Mesothelial cell of epicardium (in vitro differentiated cells): ENCODE results near the gene MYO5B. TPM values are rescaled to one million over a fixed set of nuclear protein-coding genes. Genes with fewer than 3 reads are reported as not detected.
A peak's percentile ranks its signal among the peaks of the same experiment; 100 is the strongest.

ENCODE experiments used
- DNase-seq, 2 experiments: peaks; one replicate each; pipeline ENCODE4 v3.0.0; 2021; ENCODE audit warnings: low spot score in 2 of 2; ENCODE audit not compliant: unreplicated experiment in 2 of 2
- H3K27ac Mint-ChIP-seq: 2 replicates; pipeline ENCODE4 v1.8.0; 2021; ENCODE audit warnings: mixed read lengths
- H3K27me3 Mint-ChIP-seq: 2 replicates; pipeline ENCODE4 v1.8.0; 2021; ENCODE audit warnings: low read depth, mixed read lengths
- H3K36me3 Mint-ChIP-seq: 2 replicates; pipeline ENCODE4 v1.8.0; 2021; ENCODE audit warnings: mixed read lengths
- H3K4me1 Mint-ChIP-seq: 2 replicates; pipeline ENCODE4 v1.8.0; 2021; ENCODE audit warnings: mixed read lengths
- H3K4me3 Mint-ChIP-seq: 2 replicates; pipeline ENCODE4 v1.8.0; 2021; ENCODE audit warnings: mild to moderate bottlenecking, moderate library complexity, mixed read lengths
- H3K9me3 Mint-ChIP-seq: 2 replicates; pipeline ENCODE4 v1.8.0; 2021; ENCODE audit warnings: mixed read lengths
- total RNA-seq: library from RNA; stranded (reverse); gene quantifications from 3 replicates; pipeline ENCODE4 v1.2.1, GENCODE V29; 2021
- TF ChIP-seq, protein P1 (sequence below): fragments of 200-600 bp; sonication (generic); IDR thresholded peaks from one replicate; pipeline ENCODE4 v1.5.0; 2021; ENCODE audit warnings: antibody characterized with exemption; ENCODE audit not compliant: unreplicated experiment

The MYO5B gene
- total RNA-seq, 1 donor from 2014 or later: 15.1 TPM

- Mint-ChIP-seq H3K36me3 (no peaks in the 10 kb centered on the region), H3K4me1 (peaks cover 15% of the 10 kb centered on the region), H3K27ac (no peak overlapping the region), H3K4me3 (peak overlapping the region; percentile 70), H3K9me3 (no peaks in the 10 kb centered on the region), H3K27me3 (peaks cover 79% of the 10 kb centered on the region)
- TF ChIP-seq, protein P1, sequence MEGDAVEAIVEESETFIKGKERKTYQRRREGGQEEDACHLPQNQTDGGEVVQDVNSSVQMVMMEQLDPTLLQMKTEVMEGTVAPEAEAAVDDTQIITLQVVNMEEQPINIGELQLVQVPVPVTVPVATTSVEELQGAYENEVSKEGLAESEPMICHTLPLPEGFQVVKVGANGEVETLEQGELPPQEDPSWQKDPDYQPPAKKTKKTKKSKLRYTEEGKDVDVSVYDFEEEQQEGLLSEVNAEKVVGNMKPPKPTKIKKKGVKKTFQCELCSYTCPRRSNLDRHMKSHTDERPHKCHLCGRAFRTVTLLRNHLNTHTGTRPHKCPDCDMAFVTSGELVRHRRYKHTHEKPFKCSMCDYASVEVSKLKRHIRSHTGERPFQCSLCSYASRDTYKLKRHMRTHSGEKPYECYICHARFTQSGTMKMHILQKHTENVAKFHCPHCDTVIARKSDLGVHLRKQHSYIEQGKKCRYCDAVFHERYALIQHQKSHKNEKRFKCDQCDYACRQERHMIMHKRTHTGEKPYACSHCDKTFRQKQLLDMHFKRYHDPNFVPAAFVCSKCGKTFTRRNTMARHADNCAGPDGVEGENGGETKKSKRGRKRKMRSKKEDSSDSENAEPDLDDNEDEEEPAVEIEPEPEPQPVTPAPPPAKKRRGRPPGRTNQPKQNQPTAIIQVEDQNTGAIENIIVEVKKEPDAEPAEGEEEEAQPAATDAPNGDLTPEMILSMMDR: no peak
- DNase-seq: no peak
Observed at GRCh38 chr18:50192995-50193795, 1.8 kb downstream of the MYO5B start.

- Mint-ChIP-seq H3K27ac (no peak overlapping the region), H3K36me3 (no peaks in the 10 kb centered on the region), H3K4me3 (no peak overlapping the region), H3K9me3 (no peaks in the 10 kb centered on the region), H3K27me3 (peaks cover 64% of the 10 kb centered on the region), H3K4me1 (peaks cover 13% of the 10 kb centered on the region)
- TF ChIP-seq, protein P1: no peak
- DNase-seq: no peak
Observed at GRCh38 chr18:50190926-50191325, 4.0 kb downstream of the MYO5B start.

DNA sequence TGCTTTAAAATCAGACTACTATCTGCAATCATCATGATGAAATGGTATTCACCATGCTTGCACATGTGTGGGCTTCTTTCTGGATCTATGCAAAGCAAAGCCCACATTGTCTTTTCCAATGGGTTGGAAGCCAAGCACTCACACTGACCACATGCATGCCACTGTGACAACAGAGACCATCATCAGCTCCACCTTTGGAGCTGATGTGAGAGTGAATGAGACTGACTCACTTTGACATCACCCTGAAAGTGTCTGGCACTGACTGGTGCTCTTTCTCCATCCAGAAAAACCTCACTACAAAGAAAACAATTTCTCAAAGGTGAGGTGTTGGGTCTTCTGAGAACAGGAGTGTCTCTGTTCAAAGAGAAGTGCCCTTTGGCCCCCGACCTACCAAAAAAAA lies 4.7 kb downstream of the MYO5B start:
- no peak for DNase-seq
- Mint-ChIP-seq H3K27ac (no peak overlapping the region), H3K9me3 (no peaks in the 10 kb centered on the region), H3K27me3 (peaks cover 57% of the 10 kb centered on the region), H3K4me3 (no peak overlapping the region), H3K36me3 (no peaks in the 10 kb centered on the region), H3K4me1 (peaks cover 6% of the 10 kb centered on the region)
- TF ChIP-seq, protein P1: no peak

- Mint-ChIP-seq H3K27ac (no peak overlapping the region), H3K4me1 (peaks cover 5% of the 10 kb centered on the region), H3K9me3 (no peaks in the 10 kb centered on the region), H3K27me3 (peaks cover 55% of the 10 kb centered on the region), H3K4me3 (no peak overlapping the region), H3K36me3 (no peaks in the 10 kb centered on the region)
- DNase-seq: no peak
- TF ChIP-seq, protein P1: no peak
Observed at GRCh38 chr18:50189160-50189559, 5.8 kb downstream of the MYO5B start.

GRCh38 chr18:50188652-50189051 lies 6.3 kb downstream of the MYO5B start:
- no peak overlapping the region for H3K4me3 Mint-ChIP-seq
- no peak for DNase-seq
- peaks cover 51% of the 10 kb centered on the region for H3K27me3 Mint-ChIP-seq
- H3K27ac Mint-ChIP-seq: no peak overlapping the region
- H3K9me3 Mint-ChIP-seq: no peaks in the 10 kb centered on the region
- peaks cover under 1% of the 10 kb centered on the region for H3K4me1 Mint-ChIP-seq
- TF ChIP-seq, protein P1: no peak
- H3K36me3 Mint-ChIP-seq: no peaks in the 10 kb centered on the region
